HCEC 1CT (cell line): ENCODE measurements around the gene ERVK3-1.
"Not testable (repeated sequence)": the region's sequence is repeated elsewhere in the genome, so short reads cannot be mapped to it uniquely, and the experiment has no call there.

ENCODE experiments used
- DNase-seq: peaks from one replicate; pipeline ENCODE4 v3.0.0-alpha.2; 2017

ERVK3-1 gene

DNA sequence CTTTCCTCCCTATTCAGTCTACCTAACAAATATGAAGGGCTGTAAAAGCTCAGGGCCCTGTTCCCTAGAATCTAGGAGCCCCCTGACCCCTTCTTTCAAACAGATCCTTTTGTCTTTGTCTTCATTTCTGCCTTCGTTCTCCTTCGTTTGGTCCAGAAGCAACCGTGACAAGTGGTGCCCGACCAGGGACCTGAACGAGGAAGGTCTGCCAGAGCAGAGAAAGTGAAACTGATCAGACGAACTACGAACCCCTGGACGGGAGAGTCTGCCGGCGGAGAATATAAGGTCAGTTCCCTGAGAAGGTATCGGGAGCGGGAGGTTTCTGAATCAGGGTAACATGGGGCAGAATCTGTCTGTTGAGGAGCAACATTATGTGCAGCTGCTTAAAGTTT lies 751 bp downstream of the ERVK3-1 start:
- no peak for DNase-seq

GRCh38 chr19:58307736-58308135 lies 2.6 kb downstream of the ERVK3-1 start:
- no peak for DNase-seq

DNA sequence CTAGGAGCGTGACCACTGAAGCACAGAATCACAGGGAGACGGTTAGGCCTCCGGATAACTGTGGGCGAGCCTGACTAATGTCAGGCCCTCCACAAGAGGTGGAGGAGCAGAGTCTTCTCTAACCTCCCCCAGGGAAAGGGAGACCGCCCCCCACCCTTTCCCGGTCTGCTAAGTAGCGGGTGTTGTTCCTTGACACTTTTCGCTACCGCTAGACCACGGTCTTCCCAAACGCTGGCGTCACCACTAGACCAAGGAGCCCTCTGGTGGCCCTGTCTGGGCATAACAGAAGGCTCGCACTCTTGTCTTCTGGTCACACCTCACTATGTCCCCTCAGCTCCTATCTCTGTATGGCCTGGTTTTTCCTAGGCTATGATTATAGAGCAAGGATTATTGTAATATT lies 5.5 kb downstream of the ERVK3-1 start:
- DNase-seq = not testable (repeated sequence)

GRCh38 chr19:58311345-58311865 lies 6.2 kb downstream of the ERVK3-1 start:
- DNase-seq = no peak

DNA sequence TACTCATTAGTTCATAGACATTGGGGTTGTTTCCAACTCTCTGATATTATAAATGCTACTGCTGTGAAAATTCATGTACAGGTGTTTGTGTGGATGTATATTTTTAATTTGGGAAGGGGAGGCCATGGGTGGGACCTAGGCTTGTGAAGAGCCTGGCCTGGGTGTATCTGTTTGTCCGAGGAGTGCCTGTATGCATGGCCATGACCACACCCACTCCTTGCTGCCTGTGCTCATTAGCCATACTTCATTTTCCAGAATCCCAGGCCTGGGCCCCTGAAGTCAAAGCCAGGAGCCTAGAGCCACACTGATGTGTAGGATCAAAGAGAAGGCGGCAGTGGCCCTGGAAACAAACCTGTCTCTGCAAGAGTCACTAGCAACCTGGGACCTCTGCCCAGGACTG lies 10.4 kb downstream of the ERVK3-1 start:
- no peak for DNase-seq

DNA sequence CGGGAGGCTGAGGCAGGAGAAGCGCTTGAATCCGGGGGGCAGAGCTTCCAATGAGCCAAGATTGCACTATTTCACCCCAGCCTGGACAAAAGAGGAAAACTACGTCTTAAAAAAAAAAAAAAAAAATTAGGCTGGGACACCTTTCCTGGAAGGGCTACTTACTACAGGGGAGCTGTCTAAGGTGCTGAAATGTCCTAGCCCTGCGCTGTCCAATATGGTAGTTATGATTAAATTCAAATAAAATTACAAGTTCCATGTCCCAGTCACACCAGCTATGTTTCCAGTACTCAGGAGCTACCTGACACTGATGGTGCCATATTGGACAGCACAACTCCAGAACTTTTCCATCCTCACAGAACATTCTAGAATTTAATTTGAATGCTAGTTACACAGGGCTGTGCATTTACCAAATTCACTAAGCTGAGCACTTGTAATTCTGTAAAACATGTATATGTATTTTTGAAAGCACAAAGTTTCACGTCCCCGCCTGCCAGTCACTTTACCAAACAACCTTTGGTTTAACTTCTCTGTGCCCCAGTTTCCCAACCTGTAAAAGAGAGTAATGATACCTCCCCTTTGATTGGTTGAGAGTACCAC lies 12.4 kb downstream of the ERVK3-1 start:
- DNase-seq = peak; percentile 15

GRCh38 chr19:58318297-58318696 lies 13.1 kb downstream of the ERVK3-1 start:
- DNase-seq = no peak

GRCh38 chr19:58319241-58319640 lies 14.1 kb downstream of the ERVK3-1 start:
- no peak for DNase-seq

DNA sequence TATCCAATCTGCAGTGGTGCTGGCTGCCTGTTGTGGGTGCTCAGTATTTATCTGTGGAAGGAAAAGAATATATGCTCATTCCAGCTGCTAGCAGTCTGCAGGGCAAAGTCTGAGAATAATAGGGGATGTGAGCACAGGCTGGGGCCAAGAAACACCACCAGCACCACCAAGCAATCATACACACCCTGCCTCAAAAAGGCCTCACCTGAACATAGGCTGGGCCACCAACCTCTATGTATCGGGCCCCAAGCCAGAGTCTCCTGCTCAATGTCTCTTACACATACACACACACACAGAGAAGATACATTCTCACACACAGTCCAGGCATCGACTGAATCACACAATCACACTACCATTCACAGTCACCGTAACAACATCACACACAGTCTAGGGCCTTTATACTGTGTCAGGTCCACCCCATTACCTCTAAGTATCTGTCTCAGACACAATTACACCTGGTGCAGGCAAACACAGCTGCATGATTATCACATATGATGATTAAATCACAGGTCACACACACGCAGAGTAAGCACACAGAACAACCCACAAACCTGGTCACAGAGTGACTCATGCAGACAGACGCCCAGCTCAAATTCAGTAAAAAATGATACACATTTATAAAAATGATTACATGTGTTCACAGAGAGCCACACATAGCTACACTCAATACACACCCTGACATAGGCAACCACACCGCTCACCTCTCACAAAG lies 20.3 kb downstream of the ERVK3-1 start:
- DNase-seq = peak; percentile 36

GRCh38 chr19:58326501-58326913 lies 21.3 kb downstream of the ERVK3-1 start:
- DNase-seq = no peak

DNA sequence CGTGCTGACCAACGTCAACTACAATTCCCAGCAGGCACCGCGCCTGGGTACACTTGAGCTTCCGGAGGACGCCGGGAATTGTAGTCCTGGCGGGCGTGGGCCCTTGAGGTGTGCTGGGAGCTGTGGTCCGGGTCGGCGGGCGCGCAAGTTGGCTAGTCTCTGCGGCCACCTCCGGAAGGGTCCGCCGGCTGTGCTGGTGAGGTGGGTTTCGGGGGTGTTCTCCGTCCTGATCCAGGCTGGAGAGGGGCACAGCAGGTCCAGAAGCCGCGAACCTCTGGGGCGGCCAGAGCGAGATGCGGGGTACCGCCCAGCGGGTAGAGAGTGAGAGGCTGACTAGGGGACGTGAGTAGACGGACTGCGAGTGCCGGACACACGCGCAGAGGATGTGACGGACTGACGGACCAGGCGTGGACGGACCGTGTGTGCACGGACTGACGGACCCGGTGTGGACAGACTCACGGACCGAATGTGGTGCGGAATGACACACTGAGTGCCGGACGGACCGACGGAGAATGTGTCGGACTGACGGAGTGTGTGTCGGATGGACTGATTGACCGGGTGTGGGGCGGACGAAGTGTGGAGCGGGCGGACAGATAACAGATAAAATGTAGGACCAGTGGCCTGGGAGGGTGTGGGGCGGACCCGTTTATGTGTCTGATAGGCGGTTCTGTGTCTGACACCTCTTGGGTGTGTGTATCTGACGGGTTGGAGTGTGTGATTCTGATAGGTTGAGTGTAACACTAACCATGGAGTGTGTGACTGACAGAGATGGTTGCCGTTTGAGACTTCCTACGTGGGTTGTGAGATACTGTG lies 21.9 kb downstream of the ERVK3-1 start, which contains the start of gene ZSCAN22:
ZSCAN22 (plus strand) TSS at position 81 of the 813 bp plus-strand sequence. CDS start 7,809 bp downstream, outside the sequence.
- peak; percentile 95 for DNase-seq

GRCh38 chr19:58328999-58329398 lies 23.8 kb downstream of the ERVK3-1 start:
- DNase-seq = no peak

DNA sequence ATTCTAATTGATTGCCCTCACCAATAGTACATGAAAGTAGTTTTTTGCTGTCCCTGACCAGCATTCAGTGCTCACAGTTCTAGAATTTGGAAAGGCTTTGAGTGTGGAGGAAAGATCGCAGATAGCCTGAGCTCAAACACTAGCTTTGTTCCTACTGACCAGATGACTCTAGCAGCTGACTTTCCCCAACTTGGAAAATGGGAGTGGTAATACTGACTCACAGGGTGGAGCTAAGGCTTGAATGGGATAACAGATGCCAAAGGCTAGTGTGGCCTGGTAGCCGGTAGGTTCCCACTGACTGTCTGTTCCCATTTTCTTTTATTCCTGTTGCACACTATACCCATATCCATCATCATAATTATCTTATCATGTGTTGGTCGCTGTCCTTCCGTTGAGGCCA lies 25.3 kb downstream of the ERVK3-1 start:
- peak; percentile 51 for DNase-seq

- DNase-seq = no peak
Observed at GRCh38 chr19:58332697-58333096, 27.5 kb downstream of the ERVK3-1 start.

- no peak for DNase-seq
Observed at GRCh38 chr19:58334691-58335249, 29.6 kb downstream of the ERVK3-1 start.

- no peak for DNase-seq
Observed at GRCh38 chr19:58335630-58336029, 30.5 kb downstream of the ERVK3-1 start.

- no peak for DNase-seq
Observed at GRCh38 chr19:58336216-58336615, 31.0 kb downstream of the ERVK3-1 start.

- no peak for DNase-seq
Observed at GRCh38 chr19:58336820-58337219, 31.6 kb downstream of the ERVK3-1 start.

GRCh38 chr19:58338336-58338735 lies 33.2 kb downstream of the ERVK3-1 start:
- DNase-seq = no peak

- no peak for DNase-seq
Observed at GRCh38 chr19:58338825-58339558, 33.8 kb downstream of the ERVK3-1 start.

GRCh38 chr19:58345558-58345957 lies 40.4 kb downstream of the ERVK3-1 start:
- no peak for DNase-seq
